Upper lobe of right lung (tissue), 1 donor: Measurements from ENCODE around the gene NOXRED1. TPM values are rescaled to one million over a fixed set of nuclear protein-coding genes. Genes with fewer than 3 reads are reported as not detected.

ENCODE experiments used
- ATAC-seq: fragments of 200-7000 bp; cut with Tn5 transposase; one replicate; pipeline ENCODE4 v1.9.1; 2020; ENCODE audit warnings: mild to moderate bottlenecking, moderate library complexity
- DNase-seq: peaks from one replicate; pipeline ENCODE4 v3.0.0-alpha.2; 2020
- H3K27ac ChIP-seq: fragments of 200-600 bp; one replicate; pipeline ENCODE4 v1.8.0; 2022
- H3K27me3 ChIP-seq: fragments of 200-600 bp; one replicate; pipeline ENCODE4 v1.8.0; 2022; ENCODE audit warnings: mild to moderate bottlenecking
- H3K36me3 ChIP-seq: fragments of 200-600 bp; one replicate; pipeline ENCODE4 v1.8.0; 2022
- H3K4me1 ChIP-seq: fragments of 200-600 bp; one replicate; pipeline ENCODE4 v1.8.0; 2022
- H3K4me3 ChIP-seq: fragments of 200-600 bp; one replicate; pipeline ENCODE4 v1.8.0; 2022; ENCODE audit warnings: mild to moderate bottlenecking
- H3K9me3 ChIP-seq: fragments of 200-600 bp; one replicate; pipeline ENCODE4 v1.8.0; 2022
- intact Hi-C: fragments of 100-400 bp; cut with DNase I; formaldehyde crosslinking; loops from one replicate; pipeline ENCODE4 v1.11.0; 2022
- total RNA-seq: library from RNA; stranded (reverse); fragmentation: NEBNext Ultra II Directional; extraction: Animal tissue kit (Norgen Biotek cat#: 25700); gene quantifications from one replicate; pipeline ENCODE4 v1.2.1, GENCODE V29; 2021
- TF ChIP-seq, protein P1 (sequence below): fragments of 200-600 bp; IDR thresholded peaks from one replicate; pipeline ENCODE4 v1.8.0; 2022; ENCODE audit warnings: antibody characterized with exemption
- donor health status: DM: no; HTN: yes; CAD: no; lungs with severe emphysema.

The NOXRED1 gene
- total RNA-seq, 1 donor from 2014 or later, result 0.55 TPM

DNA sequence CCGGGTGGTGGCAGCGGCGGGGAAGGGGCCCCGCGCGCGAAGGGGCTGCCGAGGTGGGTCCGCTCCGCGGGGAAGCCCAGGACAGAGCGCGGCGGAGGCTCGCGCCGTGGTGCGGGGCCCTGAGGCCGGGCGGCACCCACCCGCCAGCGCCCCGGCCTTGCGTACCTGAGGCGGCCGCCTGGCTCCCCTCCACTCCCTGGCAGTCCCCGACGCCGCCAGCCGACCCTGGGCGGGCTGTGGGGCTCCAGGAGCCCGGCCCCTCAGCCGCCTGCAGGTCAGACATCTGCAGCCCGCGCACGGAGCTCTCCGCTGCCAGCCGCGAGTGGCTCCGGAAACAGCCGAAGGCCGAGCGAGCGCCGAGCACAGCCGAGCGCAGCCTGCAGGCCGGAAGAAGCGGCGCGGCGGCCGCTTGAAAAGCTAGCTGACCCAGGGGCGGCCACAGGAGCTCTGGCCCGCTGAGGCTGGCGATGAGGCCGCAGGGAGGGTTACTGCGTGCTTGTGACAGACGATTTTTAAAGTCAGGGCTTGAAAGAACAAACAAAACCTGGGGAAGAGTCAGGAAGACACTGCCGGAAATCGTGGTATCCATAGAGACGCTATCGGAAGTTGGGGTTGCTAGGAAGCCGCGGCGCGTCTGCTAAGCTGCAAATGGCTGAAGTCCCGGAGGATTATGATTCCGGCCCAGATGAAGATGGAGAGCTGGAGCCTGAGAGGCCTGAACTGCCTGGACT is 46.4 kb downstream of the NOXRED1 start, which contains the start of the genes SAMD15 and TMED8:
TSS of gene SAMD15 (plus strand) at position 609 of the 731 bp plus-strand sequence. CDS start at position 649, 40 bp downstream.
TSS of gene TMED8 (minus strand) at position 324 of the 731 bp plus-strand sequence. CDS start at position 283, 41 bp downstream.
- Histone ChIP-seq H3K27me3 (no peaks in the 10 kb centered on the region), H3K4me1 (peaks cover 15% of the 10 kb centered on the region), H3K27ac (peak within 1 kb of the TSS; percentile 84), H3K4me3 (peak within 1 kb of the TSS; percentile 95), H3K9me3 (no peaks in the 10 kb centered on the region), H3K36me3 (no peaks in the 10 kb centered on the region)
- peak; percentile 93 for DNase-seq
- intact Hi-C loops, result no loop called here
- TF ChIP-seq, protein P1, sequence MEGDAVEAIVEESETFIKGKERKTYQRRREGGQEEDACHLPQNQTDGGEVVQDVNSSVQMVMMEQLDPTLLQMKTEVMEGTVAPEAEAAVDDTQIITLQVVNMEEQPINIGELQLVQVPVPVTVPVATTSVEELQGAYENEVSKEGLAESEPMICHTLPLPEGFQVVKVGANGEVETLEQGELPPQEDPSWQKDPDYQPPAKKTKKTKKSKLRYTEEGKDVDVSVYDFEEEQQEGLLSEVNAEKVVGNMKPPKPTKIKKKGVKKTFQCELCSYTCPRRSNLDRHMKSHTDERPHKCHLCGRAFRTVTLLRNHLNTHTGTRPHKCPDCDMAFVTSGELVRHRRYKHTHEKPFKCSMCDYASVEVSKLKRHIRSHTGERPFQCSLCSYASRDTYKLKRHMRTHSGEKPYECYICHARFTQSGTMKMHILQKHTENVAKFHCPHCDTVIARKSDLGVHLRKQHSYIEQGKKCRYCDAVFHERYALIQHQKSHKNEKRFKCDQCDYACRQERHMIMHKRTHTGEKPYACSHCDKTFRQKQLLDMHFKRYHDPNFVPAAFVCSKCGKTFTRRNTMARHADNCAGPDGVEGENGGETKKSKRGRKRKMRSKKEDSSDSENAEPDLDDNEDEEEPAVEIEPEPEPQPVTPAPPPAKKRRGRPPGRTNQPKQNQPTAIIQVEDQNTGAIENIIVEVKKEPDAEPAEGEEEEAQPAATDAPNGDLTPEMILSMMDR, result peak; percentile 36
- ATAC-seq, result peak; percentile 98

DNA sequence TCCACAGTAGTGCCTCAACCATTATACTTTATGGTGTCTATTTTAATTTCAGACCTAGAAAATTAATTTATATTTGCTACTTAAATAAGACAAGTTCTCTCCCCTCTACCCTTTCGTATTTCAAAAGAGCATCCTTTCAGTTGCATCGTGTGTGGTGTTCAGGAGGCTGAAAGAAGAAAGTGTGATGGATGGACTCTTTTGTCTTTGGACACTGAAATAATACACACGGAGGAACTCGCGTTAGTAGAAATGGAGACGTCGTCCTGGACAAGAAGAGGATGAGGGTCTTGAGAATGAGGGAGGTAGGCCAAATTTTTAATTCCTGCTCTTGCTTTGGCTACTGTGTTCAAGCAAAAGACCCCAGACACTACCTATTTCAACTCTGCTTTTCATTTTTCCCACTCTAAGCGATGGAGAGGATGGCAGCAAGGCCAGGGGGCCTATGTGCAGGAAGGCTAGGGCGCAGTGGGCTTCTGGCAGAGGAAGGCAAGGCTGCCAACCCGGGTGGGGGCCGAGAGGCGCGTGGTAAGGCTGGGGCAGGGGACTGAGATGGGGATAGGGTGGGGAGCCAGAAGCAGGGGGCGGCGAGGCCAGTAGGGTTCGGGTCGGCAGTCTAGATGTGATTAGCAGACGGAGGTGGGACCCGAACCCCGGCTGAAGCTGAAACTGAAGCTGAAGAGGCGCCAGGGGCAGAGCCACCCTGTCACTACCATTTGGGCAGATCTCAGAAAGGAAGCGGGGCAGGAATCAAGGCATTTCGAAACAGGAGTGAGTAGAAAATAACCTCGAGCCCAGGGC is 47.2 kb downstream of the NOXRED1 start:
- H3K4me3 ChIP-seq, result peak overlapping the region; percentile 95
- H3K4me1 ChIP-seq, result peaks cover 15% of the 10 kb centered on the region
- intact Hi-C loops, result no loop called here
- DNase-seq (peak; percentile 70), ATAC-seq (peak; percentile 34)
- peak overlapping the region; percentile 84 for H3K27ac ChIP-seq
- no peaks in the 10 kb centered on the region for H3K9me3 ChIP-seq
- H3K36me3 ChIP-seq, result no peaks in the 10 kb centered on the region
- H3K27me3 ChIP-seq, result no peaks in the 10 kb centered on the region
- TF ChIP-seq, protein P1, result no peak

DNA sequence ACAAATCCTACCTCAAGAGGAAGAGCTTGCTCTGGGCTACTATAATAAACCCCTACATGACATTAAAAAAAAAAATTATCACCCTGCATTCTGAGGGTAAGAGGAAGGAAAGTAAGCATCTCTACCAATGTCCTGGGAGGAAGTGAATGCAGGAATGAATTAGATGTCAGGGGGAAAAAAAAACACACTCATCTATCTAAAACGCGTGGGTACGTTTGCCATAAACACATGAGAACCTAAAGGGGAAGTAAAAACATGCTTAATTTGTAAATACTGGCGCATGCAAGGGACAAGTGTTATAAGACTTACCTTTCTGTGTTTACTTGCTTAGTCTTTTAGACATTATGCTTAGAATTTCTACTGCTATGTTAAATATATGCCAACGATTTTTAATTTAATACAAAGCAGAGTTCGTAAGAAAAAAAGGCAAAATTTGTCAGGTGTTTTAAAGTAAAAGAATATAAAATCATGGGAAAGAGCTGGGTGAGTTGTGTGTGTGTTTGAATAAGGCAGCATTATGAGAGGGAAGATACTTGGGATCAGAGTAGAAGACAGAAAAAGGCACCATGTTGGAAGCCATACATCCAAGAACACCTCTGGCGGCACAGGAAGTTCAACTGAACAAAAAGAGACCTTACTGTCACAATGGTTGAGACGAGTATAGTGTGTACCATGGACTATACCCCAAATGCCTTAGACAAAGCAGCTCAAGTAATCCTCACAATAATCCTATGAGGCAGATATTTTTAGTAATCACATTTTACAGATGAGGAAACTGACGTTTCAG is 48.0 kb downstream of the NOXRED1 start:
- H3K4me1 ChIP-seq, result peaks cover 15% of the 10 kb centered on the region
- ATAC-seq (no peak), DNase-seq (no peak)
- intact Hi-C loops, result no loop called here
- no peak overlapping the region for H3K27ac ChIP-seq
- H3K27me3 ChIP-seq, result no peaks in the 10 kb centered on the region
- H3K9me3 ChIP-seq, result no peaks in the 10 kb centered on the region
- H3K36me3 ChIP-seq, result no peaks in the 10 kb centered on the region
- H3K4me3 ChIP-seq, result no peak overlapping the region
- TF ChIP-seq, protein P1, result no peak

DNA sequence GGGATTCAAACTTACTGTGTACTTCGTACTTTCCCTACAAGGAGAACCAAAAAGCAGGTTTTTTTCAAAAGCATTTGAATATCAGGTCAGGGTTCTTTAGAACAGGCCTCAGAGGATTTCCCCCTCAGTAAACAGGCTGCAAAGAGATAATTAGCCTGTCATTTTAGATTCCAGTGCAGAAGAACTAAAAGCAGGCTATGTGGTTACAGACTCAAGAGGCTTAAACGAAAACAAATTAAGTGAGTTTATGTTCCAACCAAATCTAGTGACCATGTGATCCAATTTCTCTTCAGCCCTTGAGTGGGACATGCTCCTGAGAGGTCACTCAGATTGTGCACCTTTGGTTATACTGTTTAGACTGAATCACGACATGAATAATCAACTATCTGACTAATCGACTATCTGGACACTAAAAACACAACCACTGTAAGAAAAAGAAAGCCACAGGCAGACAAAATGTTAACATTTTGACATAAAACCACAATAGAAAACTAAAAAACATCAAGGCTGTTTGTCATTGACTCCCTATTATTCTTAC is 51.0 kb downstream of the NOXRED1 start:
- Histone ChIP-seq H3K27me3 (no peaks in the 10 kb centered on the region), H3K9me3 (no peaks in the 10 kb centered on the region), H3K27ac (no peak overlapping the region), H3K4me3 (no peak overlapping the region), H3K36me3 (no peaks in the 10 kb centered on the region), H3K4me1 (peaks cover 13% of the 10 kb centered on the region)
- intact Hi-C loops, result no loop called here
- DNase-seq (no peak), ATAC-seq (no peak)
- TF ChIP-seq, protein P1, result no peak

DNA sequence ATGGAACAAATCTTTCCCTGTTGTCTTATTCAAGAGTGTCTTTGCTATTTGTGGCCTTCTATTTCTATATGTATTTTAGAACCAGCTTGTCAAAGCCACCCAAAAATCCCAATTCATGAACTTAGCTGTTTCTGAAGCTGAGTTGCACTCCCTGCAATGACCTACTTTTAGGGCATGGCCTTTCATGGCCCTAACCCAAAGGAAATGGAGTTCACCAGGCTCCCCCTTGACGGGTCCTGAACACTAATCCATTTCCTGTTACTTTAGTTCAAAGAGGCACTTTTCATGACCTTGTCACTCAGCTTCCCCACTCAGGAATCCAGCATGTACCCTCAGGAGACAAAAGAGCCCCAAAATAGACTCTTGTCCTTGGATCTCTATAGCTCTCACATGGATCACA is 54.0 kb downstream of the NOXRED1 start:
- Histone ChIP-seq H3K27ac (no peak overlapping the region), H3K4me3 (no peak overlapping the region)
- intact Hi-C loops, result no loop called here

More for the DNA sequence above, 54.0 kb downstream of the NOXRED1 start:
- Histone ChIP-seq H3K36me3 (no peaks in the 10 kb centered on the region), H3K4me1 (no peaks in the 10 kb centered on the region), H3K9me3 (no peaks in the 10 kb centered on the region), H3K27me3 (no peaks in the 10 kb centered on the region)
- DNase-seq (no peak), ATAC-seq (no peak)
- TF ChIP-seq, protein P1, result no peak
